ENCODE results near the gene MFNG.

Gene MFNG

DNA sequence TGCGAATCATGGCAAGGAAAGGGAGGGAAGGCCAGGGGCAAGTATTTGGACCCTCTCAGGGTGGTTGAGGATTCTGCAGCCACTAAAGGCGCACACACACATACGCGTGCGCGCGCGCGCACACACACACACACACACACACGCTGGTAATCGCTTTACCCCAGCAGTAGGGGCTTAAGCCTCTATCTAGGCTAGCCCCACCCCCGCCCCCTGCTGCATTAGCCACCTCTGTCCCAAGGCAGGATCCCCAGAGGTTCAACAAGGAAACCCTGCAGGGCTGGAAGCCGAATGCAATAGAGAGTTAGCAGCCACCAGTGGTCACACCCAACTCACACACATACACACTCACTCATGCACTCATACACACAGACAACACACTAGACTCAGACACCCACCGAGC is 30.3 kb downstream of the MFNG start:
- no peak for DNase-seq (ENCODE audit: extremely low read depth, insufficient read length)
- TF ChIP-seq, protein P1, sequence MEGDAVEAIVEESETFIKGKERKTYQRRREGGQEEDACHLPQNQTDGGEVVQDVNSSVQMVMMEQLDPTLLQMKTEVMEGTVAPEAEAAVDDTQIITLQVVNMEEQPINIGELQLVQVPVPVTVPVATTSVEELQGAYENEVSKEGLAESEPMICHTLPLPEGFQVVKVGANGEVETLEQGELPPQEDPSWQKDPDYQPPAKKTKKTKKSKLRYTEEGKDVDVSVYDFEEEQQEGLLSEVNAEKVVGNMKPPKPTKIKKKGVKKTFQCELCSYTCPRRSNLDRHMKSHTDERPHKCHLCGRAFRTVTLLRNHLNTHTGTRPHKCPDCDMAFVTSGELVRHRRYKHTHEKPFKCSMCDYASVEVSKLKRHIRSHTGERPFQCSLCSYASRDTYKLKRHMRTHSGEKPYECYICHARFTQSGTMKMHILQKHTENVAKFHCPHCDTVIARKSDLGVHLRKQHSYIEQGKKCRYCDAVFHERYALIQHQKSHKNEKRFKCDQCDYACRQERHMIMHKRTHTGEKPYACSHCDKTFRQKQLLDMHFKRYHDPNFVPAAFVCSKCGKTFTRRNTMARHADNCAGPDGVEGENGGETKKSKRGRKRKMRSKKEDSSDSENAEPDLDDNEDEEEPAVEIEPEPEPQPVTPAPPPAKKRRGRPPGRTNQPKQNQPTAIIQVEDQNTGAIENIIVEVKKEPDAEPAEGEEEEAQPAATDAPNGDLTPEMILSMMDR (IDR thresholded peaks at IDR 0.05; ENCODE audit: insufficient read depth, low read length, poor library complexity, severe bottlenecking), result no peak
- no peaks in the 10 kb centered on the region for H3K27me3 ChIP-seq (replicated peaks; ENCODE audit: control insufficient read depth, insufficient read depth, low read length)
- H3K36me3 ChIP-seq (ENCODE audit: control insufficient read depth, insufficient read depth, low read length), result no peaks in the 10 kb centered on the region
- no peak overlapping the region for H3K4me3 ChIP-seq (replicated peaks; ENCODE audit: low read depth, low read length)

DNA sequence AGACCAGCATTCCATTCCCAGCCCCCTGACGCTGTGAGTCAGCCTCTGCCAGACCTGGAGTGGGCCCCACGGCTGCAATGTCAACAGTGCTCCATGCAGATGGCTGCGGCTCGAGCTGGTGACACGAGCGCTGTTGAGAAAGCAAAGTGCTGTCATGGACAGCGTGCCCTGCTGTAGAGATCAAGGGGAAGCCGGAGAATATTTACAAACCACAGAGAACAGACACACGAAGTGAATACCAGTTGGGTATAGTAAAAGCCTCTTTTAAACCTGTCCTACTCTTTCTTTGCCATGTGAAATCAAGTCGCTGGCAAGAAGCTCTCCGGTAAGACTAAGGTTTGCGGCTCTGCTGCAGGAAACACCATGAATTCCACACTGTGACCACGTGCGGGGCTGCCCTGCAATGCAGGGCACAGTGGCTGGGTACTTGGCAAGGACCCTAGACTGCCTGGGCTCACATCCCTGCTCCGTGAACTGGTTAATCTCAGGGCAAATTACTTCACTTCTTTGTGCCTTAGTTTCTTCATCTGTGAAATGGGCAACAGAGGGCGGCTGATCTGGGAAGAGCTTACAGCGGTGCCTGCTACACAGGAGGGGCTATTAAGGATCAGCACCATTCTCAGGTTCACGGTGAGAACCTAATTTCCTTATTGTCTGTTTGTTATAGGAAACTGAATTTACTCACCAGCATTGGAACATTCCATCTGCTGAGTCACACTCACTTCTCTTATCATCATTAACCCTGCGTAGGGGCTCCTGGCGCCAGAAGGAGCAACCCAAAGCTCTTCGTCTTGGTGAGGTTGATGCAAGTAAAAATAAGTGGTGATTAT is 31.1 kb downstream of the MFNG start:
- TF ChIP-seq, protein P1 (IDR thresholded peaks at IDR 0.05; ENCODE audit: insufficient read depth, low read length, poor library complexity, severe bottlenecking), result no peak
- Histone ChIP-seq H3K27me3 (replicated peaks; ENCODE audit: control insufficient read depth, insufficient read depth, low read length) (no peaks in the 10 kb centered on the region), H3K36me3 (ENCODE audit: control insufficient read depth, insufficient read depth, low read length) (no peaks in the 10 kb centered on the region), H3K4me3 (replicated peaks; ENCODE audit: low read depth, low read length) (no peak overlapping the region)
- DNase-seq (ENCODE audit: extremely low read depth, insufficient read length), result no peak

DNA sequence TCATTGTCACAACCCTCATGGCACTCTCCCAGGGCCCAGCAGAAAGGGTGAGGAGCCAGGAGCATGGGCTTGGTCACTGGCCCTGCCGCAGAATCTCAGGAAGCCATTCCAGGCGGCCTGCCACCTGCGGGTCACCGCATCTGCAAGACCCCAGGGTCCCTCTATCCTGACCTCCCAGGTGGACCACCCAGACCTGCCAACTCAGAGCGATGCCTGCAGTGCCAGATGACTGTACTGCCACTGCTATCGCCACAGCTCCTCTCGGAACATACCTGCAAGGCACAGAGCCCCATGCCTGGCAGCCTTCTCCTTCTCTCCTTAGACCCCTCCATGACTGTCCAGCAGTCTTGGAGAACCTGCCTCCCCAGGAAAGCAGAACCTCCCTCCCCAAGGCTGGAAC is 32.5 kb downstream of the MFNG start:
- Histone ChIP-seq H3K27me3 (replicated peaks; ENCODE audit: control insufficient read depth, insufficient read depth, low read length) (no peaks in the 10 kb centered on the region), H3K36me3 (ENCODE audit: control insufficient read depth, insufficient read depth, low read length) (no peaks in the 10 kb centered on the region), H3K4me3 (replicated peaks; ENCODE audit: low read depth, low read length) (no peak overlapping the region)
- no peak for DNase-seq (ENCODE audit: extremely low read depth, insufficient read length)
- TF ChIP-seq, protein P1 (IDR thresholded peaks at IDR 0.05; ENCODE audit: insufficient read depth, low read length, poor library complexity, severe bottlenecking), result no peak

DNA sequence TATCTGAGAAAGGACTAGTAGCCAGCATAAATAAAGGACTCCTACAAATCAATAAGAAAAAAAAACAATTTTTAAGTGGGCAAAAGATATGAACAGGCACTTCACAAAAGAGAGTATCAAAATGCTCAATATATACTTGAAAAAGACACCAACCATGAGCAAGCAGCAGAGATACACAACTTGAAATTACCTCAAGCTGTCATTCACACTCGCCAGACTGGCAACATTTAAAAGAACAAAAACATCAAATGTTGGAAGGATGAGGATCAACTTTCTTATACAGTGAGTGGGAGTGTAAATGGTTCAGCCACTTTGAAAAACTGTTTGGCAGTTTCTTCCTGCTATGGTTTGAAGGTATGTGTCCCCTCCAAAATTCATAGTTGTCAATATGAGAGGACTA is 35.0 kb downstream of the MFNG start:
- DNase-seq (ENCODE audit: extremely low read depth, insufficient read length), result no peak
- H3K27me3 ChIP-seq (replicated peaks; ENCODE audit: control insufficient read depth, insufficient read depth, low read length), result no peaks in the 10 kb centered on the region
- TF ChIP-seq, protein P1 (IDR thresholded peaks at IDR 0.05; ENCODE audit: insufficient read depth, low read length, poor library complexity, severe bottlenecking), result no peak
- H3K36me3 ChIP-seq (ENCODE audit: control insufficient read depth, insufficient read depth, low read length), result no peaks in the 10 kb centered on the region
- no peak overlapping the region for H3K4me3 ChIP-seq (replicated peaks; ENCODE audit: low read depth, low read length)

DNA sequence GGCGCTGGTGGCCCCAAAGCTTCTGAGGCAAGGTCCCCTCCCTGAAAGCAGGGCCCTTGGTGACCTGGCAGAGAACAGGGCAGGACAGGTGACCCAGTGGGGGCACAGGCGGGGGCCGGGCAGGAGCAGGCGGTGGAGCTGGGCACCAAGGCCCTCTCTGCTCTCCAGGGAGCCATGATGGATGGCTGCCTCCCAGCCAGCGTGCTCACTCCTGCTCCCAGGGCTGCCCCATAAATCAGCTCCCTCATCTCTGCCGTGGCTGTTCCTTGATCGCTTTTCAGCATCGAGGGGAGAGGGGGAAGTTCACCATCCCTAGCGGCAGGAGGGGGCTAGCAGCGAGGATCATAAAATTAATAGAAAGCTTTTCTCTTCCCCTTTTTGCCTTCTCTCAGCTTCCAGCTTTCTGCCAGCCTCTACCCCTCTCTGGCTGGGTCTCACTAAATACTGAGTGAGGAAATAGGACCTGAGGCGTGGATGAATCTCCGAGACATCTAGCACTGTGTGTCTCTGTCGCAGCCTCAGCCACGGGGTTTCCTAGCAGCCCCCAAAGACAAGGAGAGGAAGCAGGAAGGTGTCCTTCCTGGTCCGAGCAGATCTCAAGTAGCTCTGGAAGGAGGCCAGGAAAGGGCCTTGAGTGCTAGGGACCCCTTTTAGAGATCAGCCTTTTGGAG is 36.7 kb downstream of the MFNG start:
- Histone ChIP-seq H3K36me3 (ENCODE audit: control insufficient read depth, insufficient read depth, low read length) (no peaks in the 10 kb centered on the region), H3K4me3 (replicated peaks; ENCODE audit: low read depth, low read length) (no peak overlapping the region), H3K27me3 (replicated peaks; ENCODE audit: control insufficient read depth, insufficient read depth, low read length) (no peaks in the 10 kb centered on the region)
- DNase-seq (ENCODE audit: extremely low read depth, insufficient read length), result no peak
- TF ChIP-seq, protein P1 (IDR thresholded peaks at IDR 0.05; ENCODE audit: insufficient read depth, low read length, poor library complexity, severe bottlenecking), result no peak

Measured in GM06990 (cell line).